ENCODE measurements around the gene TMC3.

The TMC3 gene

DNA sequence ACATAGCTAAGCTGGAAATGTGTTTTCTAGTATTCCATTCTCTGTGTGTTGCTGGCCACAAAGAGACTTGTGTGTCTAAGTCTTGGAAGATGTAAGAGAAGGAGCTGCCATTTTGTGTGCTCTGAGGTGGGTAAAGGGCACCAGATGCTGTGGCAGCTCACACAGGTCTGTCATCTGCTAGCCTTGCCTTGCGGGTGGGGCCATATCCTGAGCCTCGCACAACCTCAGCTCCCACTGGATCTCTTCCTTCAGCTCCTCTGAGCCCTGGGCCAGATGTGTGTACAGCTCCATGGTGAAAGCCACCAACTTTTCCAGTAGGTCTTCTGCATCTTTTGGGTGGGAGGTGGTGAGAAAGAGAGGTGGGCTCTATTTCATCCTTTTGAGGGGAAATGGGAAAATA, 6.7 kb upstream of the TMC3 start:
- no peak overlapping the region for H3K4me3 Mint-ChIP-seq
- no peak overlapping the region for H3K27ac Mint-ChIP-seq
- TF ChIP-seq, protein P1, sequence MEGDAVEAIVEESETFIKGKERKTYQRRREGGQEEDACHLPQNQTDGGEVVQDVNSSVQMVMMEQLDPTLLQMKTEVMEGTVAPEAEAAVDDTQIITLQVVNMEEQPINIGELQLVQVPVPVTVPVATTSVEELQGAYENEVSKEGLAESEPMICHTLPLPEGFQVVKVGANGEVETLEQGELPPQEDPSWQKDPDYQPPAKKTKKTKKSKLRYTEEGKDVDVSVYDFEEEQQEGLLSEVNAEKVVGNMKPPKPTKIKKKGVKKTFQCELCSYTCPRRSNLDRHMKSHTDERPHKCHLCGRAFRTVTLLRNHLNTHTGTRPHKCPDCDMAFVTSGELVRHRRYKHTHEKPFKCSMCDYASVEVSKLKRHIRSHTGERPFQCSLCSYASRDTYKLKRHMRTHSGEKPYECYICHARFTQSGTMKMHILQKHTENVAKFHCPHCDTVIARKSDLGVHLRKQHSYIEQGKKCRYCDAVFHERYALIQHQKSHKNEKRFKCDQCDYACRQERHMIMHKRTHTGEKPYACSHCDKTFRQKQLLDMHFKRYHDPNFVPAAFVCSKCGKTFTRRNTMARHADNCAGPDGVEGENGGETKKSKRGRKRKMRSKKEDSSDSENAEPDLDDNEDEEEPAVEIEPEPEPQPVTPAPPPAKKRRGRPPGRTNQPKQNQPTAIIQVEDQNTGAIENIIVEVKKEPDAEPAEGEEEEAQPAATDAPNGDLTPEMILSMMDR (IDR thresholded peaks at IDR 0.05) = no peak
- H3K27me3 Mint-ChIP-seq (ENCODE audit: low read depth, poor library complexity) = no peaks in the 10 kb centered on the region
- peaks cover 13% of the 10 kb centered on the region for H3K9me3 Mint-ChIP-seq
- H3K36me3 Mint-ChIP-seq (ENCODE audit: low read depth) = peaks cover 7% of the 10 kb centered on the region
- no peak for DNase-seq
- no peaks in the 10 kb centered on the region for H3K4me1 Mint-ChIP-seq

DNA sequence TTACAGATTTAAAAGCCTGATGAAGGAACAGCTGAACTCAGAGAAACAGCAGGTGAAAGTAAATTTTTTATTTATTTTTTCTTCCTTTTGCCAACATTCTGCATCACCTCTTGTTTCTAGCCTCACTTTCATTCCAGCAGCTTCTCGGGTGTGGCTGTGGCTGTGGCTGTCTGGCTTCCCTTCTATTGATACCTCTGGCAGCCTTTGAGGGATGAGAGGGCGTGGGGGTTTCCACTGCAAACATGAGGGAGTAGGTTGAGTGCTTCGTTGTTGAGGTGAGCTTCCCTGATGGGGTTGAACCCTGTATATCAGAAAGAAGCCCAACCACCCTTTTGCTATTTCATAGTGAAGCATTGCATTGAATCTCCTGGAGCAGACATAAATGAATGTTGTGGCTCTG, 6.2 kb upstream of the TMC3 start:
- peaks cover 7% of the 10 kb centered on the region for H3K36me3 Mint-ChIP-seq (ENCODE audit: low read depth)
- H3K9me3 Mint-ChIP-seq = peaks cover 13% of the 10 kb centered on the region
- no peak overlapping the region for H3K4me3 Mint-ChIP-seq
- H3K27me3 Mint-ChIP-seq (ENCODE audit: low read depth, poor library complexity) = no peaks in the 10 kb centered on the region
- H3K4me1 Mint-ChIP-seq = no peaks in the 10 kb centered on the region
- no peak for DNase-seq
- TF ChIP-seq, protein P1 (IDR thresholded peaks at IDR 0.05) = no peak
- H3K27ac Mint-ChIP-seq = no peak overlapping the region

DNA sequence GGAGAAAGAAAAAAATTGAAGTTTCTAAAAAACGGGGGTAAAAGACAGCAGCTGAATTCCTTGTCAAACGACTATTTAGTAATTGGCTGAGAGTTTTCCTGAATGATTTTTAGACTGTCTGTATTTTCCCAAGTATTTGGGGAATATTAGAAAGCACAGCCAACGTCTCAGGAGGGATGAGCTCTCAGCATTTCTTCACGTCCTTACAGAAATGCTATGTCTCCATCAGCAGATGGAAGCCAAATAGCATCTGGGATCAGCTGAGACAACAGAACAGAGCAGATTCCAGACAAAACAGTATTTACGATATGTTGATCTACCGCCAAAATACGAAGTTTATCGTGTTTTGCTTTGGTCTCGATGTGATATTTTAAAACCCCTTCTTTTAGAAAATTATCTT, 5.3 kb upstream of the TMC3 start:
- peaks cover 9% of the 10 kb centered on the region for H3K4me1 Mint-ChIP-seq
- H3K27me3 Mint-ChIP-seq (ENCODE audit: low read depth, poor library complexity) = peaks cover 2% of the 10 kb centered on the region
- H3K27ac Mint-ChIP-seq = no peak overlapping the region
- DNase-seq = no peak
- no peak overlapping the region for H3K4me3 Mint-ChIP-seq
- H3K36me3 Mint-ChIP-seq (ENCODE audit: low read depth) = peaks cover 3% of the 10 kb centered on the region
- TF ChIP-seq, protein P1 (IDR thresholded peaks at IDR 0.05) = no peak
- peaks cover 4% of the 10 kb centered on the region for H3K9me3 Mint-ChIP-seq

DNA sequence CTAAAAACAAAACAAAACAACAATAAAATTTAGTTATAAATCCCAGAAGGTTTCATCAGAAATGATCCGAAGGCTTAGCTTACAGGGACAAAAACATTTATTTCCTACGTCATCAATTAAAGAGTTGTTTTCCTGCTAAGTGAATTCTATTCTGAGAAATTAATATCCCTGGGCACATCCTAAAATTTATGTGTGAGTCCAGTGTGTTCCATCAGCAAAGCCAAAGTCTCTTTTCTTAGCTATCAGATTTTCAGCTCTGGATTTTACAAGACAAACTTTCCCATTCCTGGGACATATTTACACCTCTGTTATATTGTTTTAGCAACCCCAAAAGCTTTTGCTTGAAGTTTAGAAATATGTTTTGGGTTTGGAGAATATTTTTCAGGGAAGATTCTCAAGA, 4.4 kb upstream of the TMC3 start:
- H3K27me3 Mint-ChIP-seq (ENCODE audit: low read depth, poor library complexity) = peaks cover 4% of the 10 kb centered on the region
- no peaks in the 10 kb centered on the region for H3K9me3 Mint-ChIP-seq
- H3K4me3 Mint-ChIP-seq = no peak overlapping the region
- no peak for DNase-seq
- TF ChIP-seq, protein P1 (IDR thresholded peaks at IDR 0.05) = no peak
- H3K27ac Mint-ChIP-seq = no peak overlapping the region
- no peaks in the 10 kb centered on the region for H3K36me3 Mint-ChIP-seq (ENCODE audit: low read depth)
- H3K4me1 Mint-ChIP-seq = peaks cover 18% of the 10 kb centered on the region

DNA sequence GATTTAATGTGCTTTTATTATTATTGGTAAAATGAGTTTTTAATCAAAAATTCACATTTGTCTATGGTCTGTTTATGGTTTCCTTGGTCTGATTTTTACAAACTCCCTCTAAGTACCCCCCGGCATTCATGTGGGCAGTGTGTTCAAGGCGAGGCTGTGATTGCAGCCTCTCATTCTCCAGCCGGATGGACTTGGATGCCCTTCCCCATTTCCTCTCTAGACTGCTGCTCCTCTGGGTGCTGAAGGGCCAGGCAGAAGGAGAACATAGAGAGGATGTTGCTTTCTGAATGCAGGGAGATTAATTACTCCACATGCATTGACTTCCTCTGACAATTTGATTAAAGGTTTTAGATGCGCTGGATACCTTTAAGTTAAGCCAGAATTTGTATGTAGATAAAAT, 3.9 kb upstream of the TMC3 start:
- Mint-ChIP-seq H3K27me3 (ENCODE audit: low read depth, poor library complexity) (peaks cover 4% of the 10 kb centered on the region), H3K4me3 (no peak overlapping the region), H3K27ac (no peak overlapping the region), H3K36me3 (ENCODE audit: low read depth) (no peaks in the 10 kb centered on the region), H3K9me3 (no peaks in the 10 kb centered on the region), H3K4me1 (peaks cover 23% of the 10 kb centered on the region)
- TF ChIP-seq, protein P1 (IDR thresholded peaks at IDR 0.05) = no peak
- no peak for DNase-seq

DNA sequence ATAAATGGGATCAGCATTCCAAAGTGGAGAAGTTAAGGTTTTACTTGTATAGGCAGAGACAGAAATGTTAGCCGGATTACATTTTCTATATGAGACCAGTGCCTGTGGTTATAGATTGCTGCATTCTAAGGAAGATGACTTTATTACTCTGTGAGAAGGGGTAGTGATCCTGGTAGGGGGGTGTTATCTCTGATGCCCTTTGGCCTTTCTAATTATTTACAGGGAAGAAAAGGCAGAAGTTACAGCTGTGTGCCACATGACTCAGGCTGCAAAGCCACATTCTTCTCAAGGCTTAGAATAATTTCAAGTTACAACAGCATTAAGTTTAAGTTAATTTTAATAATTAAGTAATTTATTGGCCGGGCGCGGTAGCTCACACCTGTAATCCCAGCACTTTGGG, 2.2 kb upstream of the TMC3 start:
- Mint-ChIP-seq H3K36me3 (ENCODE audit: low read depth) (no peaks in the 10 kb centered on the region), H3K27me3 (ENCODE audit: low read depth, poor library complexity) (peaks cover 4% of the 10 kb centered on the region), H3K27ac (no peak overlapping the region), H3K4me1 (peaks cover 32% of the 10 kb centered on the region), H3K4me3 (no peak overlapping the region), H3K9me3 (no peaks in the 10 kb centered on the region)
- TF ChIP-seq, protein P1 (IDR thresholded peaks at IDR 0.05) = no peak
- no peak for DNase-seq
